Measurements from ENCODE around the gene HNRNPC. TPM values are rescaled to one million over a fixed set of nuclear protein-coding genes. Genes with fewer than 3 reads are reported as not detected.

The HNRNPC gene
- total RNA-seq, 1 experiment from 2014 or later, result 1,062 TPM

GRCh38 chr14:21219561-21220111 is 49.6 kb downstream of the HNRNPC start:
- Mint-ChIP-seq H3K27ac (peak overlapping the region in 1 of 3 experiments; percentile 58; a peak in 2 of 7 replicates), H3K27me3 (ENCODE audit: low read depth) (no peaks in the 10 kb centered on the region), H3K36me3 (ENCODE audit: insufficient read depth in 1 of 3, low read depth in 3 of 3) (peaks cover 52 to 94% (median 81%) of the 10 kb centered on the region in 3 experiments; a peak in 6 of 7 replicates), H3K4me3 (no peak overlapping the region), H3K4me1 (peaks cover 38 to 45% of the 10 kb centered on the region in 2 experiments), H3K9me3 (no peaks in the 10 kb centered on the region)
- DNase-seq, result no peak
- no peak overlapping the region for H2AFZ ChIP-seq (ENCODE audit: low read length)
- no peak overlapping the region for H2BK15ac ChIP-seq (ENCODE audit: low read depth, low read length)
- H4K91ac ChIP-seq (ENCODE audit: insufficient read length, low read depth, low read length), result no peak overlapping the region
- H3T11ph ChIP-seq (ENCODE audit: low read length), result no peak overlapping the region
- H2BK20ac ChIP-seq (ENCODE audit: low read depth, low read length, poor library complexity, severe bottlenecking), result no peak overlapping the region
- H4K20me1 ChIP-seq (ENCODE audit: control insufficient read depth, insufficient read depth, insufficient read length), result no peaks in the 10 kb centered on the region
- no peak overlapping the region for H3K18ac ChIP-seq (ENCODE audit: insufficient read length, low read depth, low read length)
- peaks cover 6% of the 10 kb centered on the region for H3K79me1 ChIP-seq (ENCODE audit: insufficient read depth, low read depth, low read length, poor library complexity, severe bottlenecking)
- TF ChIP-seq CTCF (conservative IDR thresholded peaks at IDR 0.05), result no peak
- WGBS (ENCODE audit: extremely low coverage, insufficient read length, low lambda C conversion rate), result no CpG with 5 or more reads among the region's 4 CpGs
- no peak overlapping the region for H3K27ac ChIP-seq (ENCODE audit: insufficient read length, low read depth, low read length)
- no peak overlapping the region for H3K9ac ChIP-seq (ENCODE audit: extremely low read depth, insufficient read length, low read length)
- no peak overlapping the region for H2BK5ac ChIP-seq (ENCODE audit: insufficient read length, low read length)
- no peak overlapping the region for H2BK120ac ChIP-seq (ENCODE audit: low read depth, low read length, poor library complexity, severe bottlenecking)
- no peak overlapping the region for H4K5ac ChIP-seq (ENCODE audit: insufficient read length, low read depth, low read length)
- H2BK12ac ChIP-seq (ENCODE audit: insufficient read length, low read depth, low read length), result no peak overlapping the region
- no peaks in the 10 kb centered on the region for H3K23me2 ChIP-seq (ENCODE audit: insufficient read length, low read depth, low read length, poor library complexity, severe bottlenecking)
- no peak overlapping the region for H3K4ac ChIP-seq (ENCODE audit: low read depth, low read length)
- H4K8ac ChIP-seq (replicated peaks; ENCODE audit: insufficient read length, low read depth, low read length), result no peak overlapping the region
- H3K79me2 ChIP-seq (ENCODE audit: insufficient read depth, low read length), result peaks cover 18% of the 10 kb centered on the region; the same call in 1 of the 2 replicates
- H3K14ac ChIP-seq (ENCODE audit: insufficient read depth, low read length), result no peak overlapping the region
- H3K27me3 ChIP-seq (ENCODE audit: insufficient read depth, low read length), result no peaks in the 10 kb centered on the region
- H3K4me2 ChIP-seq (ENCODE audit: insufficient read depth, insufficient read length, low read length), result no peak overlapping the region
- H3K23ac ChIP-seq (ENCODE audit: insufficient read length, low read depth, low read length), result no peak overlapping the region
- no peak overlapping the region for H2AK5ac ChIP-seq (ENCODE audit: insufficient read length, low read length)
- H3K4me1 ChIP-seq (ENCODE audit: insufficient read depth, low read length), result no peaks in the 10 kb centered on the region; the same call in 1 of the 2 replicates
- H3K9me3 ChIP-seq (ENCODE audit: control insufficient read depth, low read depth, low read length), result no peaks in the 10 kb centered on the region
- no peak overlapping the region for H3K56ac ChIP-seq (ENCODE audit: insufficient read length, low read depth, low read length)

All from H9 (cell line).